ENCODE data around the gene RNU1-3.
"Not testable (repeated sequence)": the region's sequence is repeated elsewhere in the genome, so short reads cannot be mapped to it uniquely, and the experiment has no call there.

RNU1-3 gene

GRCh38 chr1:16699440-16699839 lies 32.7 kb upstream of the RNU1-3 start:
- not testable (repeated sequence) for H3K4me3 ChIP-seq (ENCODE audit: low read depth, low read length); DNase-seq (ENCODE audit: low read depth)

GRCh38 chr1:16697152-16697551 lies 30.4 kb upstream of the RNU1-3 start:
- DNase-seq (ENCODE audit: low read depth); H3K4me3 ChIP-seq (ENCODE audit: low read depth, low read length): not testable (repeated sequence)

- not testable (repeated sequence) for DNase-seq (ENCODE audit: low read depth); H3K4me3 ChIP-seq (ENCODE audit: low read depth, low read length)
Observed at GRCh38 chr1:16696507-16697150, 29.9 kb upstream of the RNU1-3 start.

GRCh38 chr1:16694308-16694702 lies 27.6 kb upstream of the RNU1-3 start:
- not testable (repeated sequence) for DNase-seq (ENCODE audit: low read depth); H3K4me3 ChIP-seq (ENCODE audit: low read depth, low read length)

GRCh38 chr1:16693449-16694307 lies 26.9 kb upstream of the RNU1-3 start:
- DNase-seq (ENCODE audit: low read depth); H3K4me3 ChIP-seq (ENCODE audit: low read depth, low read length): not testable (repeated sequence)

GRCh38 chr1:16692717-16693448 lies 26.1 kb upstream of the RNU1-3 start:
- DNase-seq (ENCODE audit: low read depth); H3K4me3 ChIP-seq (ENCODE audit: low read depth, low read length): not testable (repeated sequence)

GRCh38 chr1:16692283-16692682 lies 25.5 kb upstream of the RNU1-3 start:
- H3K4me3 ChIP-seq (ENCODE audit: low read depth, low read length); DNase-seq (ENCODE audit: low read depth): not testable (repeated sequence)

- H3K4me3 ChIP-seq (ENCODE audit: low read depth, low read length); DNase-seq (ENCODE audit: low read depth): not testable (repeated sequence)
Observed at GRCh38 chr1:16690971-16691682, 24.4 kb upstream of the RNU1-3 start.

- DNase-seq (ENCODE audit: low read depth); H3K4me3 ChIP-seq (ENCODE audit: low read depth, low read length): not testable (repeated sequence)
Observed at GRCh38 chr1:16687132-16687800, 20.5 kb upstream of the RNU1-3 start.

GRCh38 chr1:16685445-16686371 lies 19.0 kb upstream of the RNU1-3 start:
- not testable (repeated sequence) for H3K4me3 ChIP-seq (ENCODE audit: low read depth, low read length); DNase-seq (ENCODE audit: low read depth)

- not testable (repeated sequence) for DNase-seq (ENCODE audit: low read depth)
Observed at GRCh38 chr1:16684738-16685337, 18.1 kb upstream of the RNU1-3 start.

GRCh38 chr1:16684152-16684551 lies 17.4 kb upstream of the RNU1-3 start:
- not testable (repeated sequence) for H3K4me3 ChIP-seq (ENCODE audit: low read depth, low read length); DNase-seq (ENCODE audit: low read depth)

More at GRCh38 chr1:16684738-16685337, 18.1 kb upstream of the RNU1-3 start:
- not testable (repeated sequence) for H3K4me3 ChIP-seq (ENCODE audit: low read depth, low read length)

- DNase-seq (ENCODE audit: low read depth); H3K4me3 ChIP-seq (ENCODE audit: low read depth, low read length): not testable (repeated sequence)
Observed at GRCh38 chr1:16682803-16683202, 16.1 kb upstream of the RNU1-3 start.

- not testable (repeated sequence) for DNase-seq (ENCODE audit: low read depth); H3K4me3 ChIP-seq (ENCODE audit: low read depth, low read length)
Observed at GRCh38 chr1:16680366-16680765, 13.6 kb upstream of the RNU1-3 start.
